SK-N-SH treated with all-trans-retinoic acid at 6 μM for 48 hours (cell line): ENCODE results near the gene GLI3.

ENCODE experiments used
- ARNTL ChIP-seq: fragments of 450-650 bp; formaldehyde crosslinking; IDR thresholded peaks from 2 replicates; pipeline ENCODE4 v1.5.0; 2020; ENCODE audit warnings: low read depth, mild to moderate bottlenecking, moderate library complexity, borderline replicate concordance
- CSDC2 ChIP-seq: fragments of 250-450 bp; sonication (Bioruptor Pico); IDR thresholded peaks from 2 replicates; pipeline ENCODE4 v1.5.0; 2020; ENCODE audit warnings: mild to moderate bottlenecking, moderate library complexity
- ESRRG ChIP-seq: fragments of 250-450 bp; sonication (Bioruptor Pico); IDR thresholded peaks from 2 replicates; pipeline ENCODE4 v1.6.1; 2021; ENCODE audit warnings: mild to moderate bottlenecking
- GLIS3 ChIP-seq: fragments of 250-450 bp; sonication (Bioruptor Pico); IDR thresholded peaks from 2 replicates; pipeline ENCODE4 v1.5.0; 2020; ENCODE audit warnings: mild to moderate bottlenecking, moderate library complexity
- OSR1 ChIP-seq: fragments of 250-450 bp; sonication (Bioruptor Pico); IDR thresholded peaks from 2 replicates; pipeline ENCODE4 v1.8.0; 2022; ENCODE audit warnings: moderate library complexity, mild to moderate bottlenecking, inconsistent platforms
- PATZ1 ChIP-seq: fragments of 250-450 bp; sonication (Bioruptor Pico); IDR thresholded peaks from 2 replicates; pipeline ENCODE4 v1.8.0; 2020; ENCODE audit warnings: mild to moderate bottlenecking, moderate library complexity, borderline replicate concordance
- POU6F1 ChIP-seq: fragments of 250-450 bp; sonication (Bioruptor Pico); IDR thresholded peaks from 2 replicates; pipeline ENCODE4 v1.8.0; 2021; ENCODE audit warnings: low read depth, mild to moderate bottlenecking, moderate library complexity, borderline replicate concordance
- SNAI2 ChIP-seq: fragments of 250-450 bp; sonication (Bioruptor Pico); IDR thresholded peaks from 2 replicates; pipeline ENCODE4 v1.5.0; 2020; ENCODE audit warnings: mild to moderate bottlenecking, moderate library complexity
- ZC3H10 ChIP-seq: fragments of 250-450 bp; sonication (Bioruptor Pico); IDR thresholded peaks from 2 replicates; pipeline ENCODE4 v1.5.1; 2021; ENCODE audit warnings: mild to moderate bottlenecking, moderate library complexity
- ZFP30 ChIP-seq: fragments of 450-650 bp; formaldehyde crosslinking; IDR thresholded peaks from 2 replicates; pipeline ENCODE4 v1.5.0; 2022; ENCODE audit warnings: mild to moderate bottlenecking, moderate library complexity

GRCh38 chr7:42234736-42235135, 2.3 kb downstream of the GLI3 start:
- no peak for TF ChIP-seq GLIS3 (CRISPR knock-in tag)
- TF ChIP-seq OSR1 (CRISPR knock-in tag): no peak
- no peak for TF ChIP-seq POU6F1 (CRISPR knock-in tag)
- no peak for TF ChIP-seq ZC3H10
- no peak for TF ChIP-seq PATZ1 (CRISPR knock-in tag)
- no peak for TF ChIP-seq CSDC2 (CRISPR knock-in tag)
- TF ChIP-seq ARNTL: no peak
- TF ChIP-seq SNAI2: no peak
- no peak for TF ChIP-seq ZFP30 (CRISPR knock-in tag)
- TF ChIP-seq ESRRG (CRISPR knock-in tag): no peak
